GM12892 (cell line): Measurements from ENCODE around the gene IQCE.

Experiments
- POLR2A ChIP-seq: IDR thresholded peaks from 2 replicates; pipeline ENCODE4 v1.6.1; 2011; ENCODE audit warnings: low read depth, low read length, control low read depth
- POLR2AphosphoS5 ChIP-seq: IDR thresholded peaks from 2 replicates; pipeline ENCODE4 v1.6.1; 2011; ENCODE audit warnings: low read depth, low read length, control low read depth
- TAF1 ChIP-seq: IDR thresholded peaks from 2 replicates; pipeline ENCODE4 v1.6.1; 2011; ENCODE audit warnings: low read depth, mild to moderate bottlenecking, control low read depth, low read length, borderline replicate concordance

- TF ChIP-seq POLR2AphosphoS5: no peak
- no peak for TF ChIP-seq POLR2A
- no peak for TF ChIP-seq TAF1
Observed at GRCh38 chr7:2515424-2516193, 43.2 kb upstream of the IQCE start.
